ENCODE results near the gene BEAN1.

BEAN1 gene

GRCh38 chr16:66419527-66419926 is 7.6 kb upstream of the BEAN1 start:
- no peak for DNase-seq (ENCODE audit: low spot score)

- no peak for DNase-seq (ENCODE audit: low spot score)
Observed at GRCh38 chr16:66420396-66420795, 6.7 kb upstream of the BEAN1 start.

- DNase-seq (ENCODE audit: low spot score) = no peak
Observed at GRCh38 chr16:66421891-66422290, 5.2 kb upstream of the BEAN1 start.

GRCh38 chr16:66422366-66422765 is 4.7 kb upstream of the BEAN1 start:
- no peak for DNase-seq (ENCODE audit: low spot score)

GRCh38 chr16:66423177-66423576 is 3.9 kb upstream of the BEAN1 start:
- no peak for DNase-seq (ENCODE audit: low spot score)

- no peak for DNase-seq (ENCODE audit: low spot score)
Observed at GRCh38 chr16:66425651-66426050, 1.4 kb upstream of the BEAN1 start.

- DNase-seq (ENCODE audit: low spot score) = no peak
Observed at GRCh38 chr16:66426112-66427035, 721 bp upstream of the BEAN1 start.

- no peak for DNase-seq (ENCODE audit: low spot score)
Observed at GRCh38 chr16:66427871-66428681, 981 bp downstream of the BEAN1 start.

- DNase-seq (ENCODE audit: low spot score) = no peak
Observed at GRCh38 chr16:66428682-66429251, 1.7 kb downstream of the BEAN1 start.

- no peak for DNase-seq (ENCODE audit: low spot score)
Observed at GRCh38 chr16:66429290-66429962, 2.3 kb downstream of the BEAN1 start.

- no peak for DNase-seq (ENCODE audit: low spot score)
Observed at GRCh38 chr16:66430214-66430613, 3.1 kb downstream of the BEAN1 start.

GRCh38 chr16:66431760-66432159 is 4.7 kb downstream of the BEAN1 start:
- DNase-seq (ENCODE audit: low spot score) = no peak

GRCh38 chr16:66432429-66432828 is 5.3 kb downstream of the BEAN1 start:
- DNase-seq (ENCODE audit: low spot score) = no peak

GRCh38 chr16:66434619-66435430 is 7.7 kb downstream of the BEAN1 start:
- no peak for DNase-seq (ENCODE audit: low spot score)

GRCh38 chr16:66435896-66436295 is 8.8 kb downstream of the BEAN1 start:
- no peak for DNase-seq (ENCODE audit: low spot score)

GRCh38 chr16:66437391-66437945 is 10.4 kb downstream of the BEAN1 start:
- DNase-seq (ENCODE audit: low spot score) = no peak

GRCh38 chr16:66438536-66438935 is 11.4 kb downstream of the BEAN1 start:
- DNase-seq (ENCODE audit: low spot score) = no peak

- DNase-seq (ENCODE audit: low spot score) = no peak
Observed at GRCh38 chr16:66439051-66439730, 12.1 kb downstream of the BEAN1 start.

GRCh38 chr16:66440271-66440802 is 13.2 kb downstream of the BEAN1 start:
- no peak for DNase-seq (ENCODE audit: low spot score)

- DNase-seq (ENCODE audit: low spot score) = no peak
Observed at GRCh38 chr16:66440970-66441369, 13.9 kb downstream of the BEAN1 start.
